ENCODE measurements around the gene PACSIN2.

PACSIN2 gene

GRCh38 chr22:42883121-42883520 lies 131.8 kb downstream of the PACSIN2 start:
- no peak for DNase-seq (ENCODE audit: low read depth)
- TF ChIP-seq CTCF (IDR thresholded peaks at IDR 0.05; ENCODE audit: control insufficient read depth, insufficient read depth, low read depth, low read length, missing control alignments): no peak
- H3K4me3 ChIP-seq (ENCODE audit: control insufficient read depth, low read depth, low read length): no peak overlapping the region

DNA sequence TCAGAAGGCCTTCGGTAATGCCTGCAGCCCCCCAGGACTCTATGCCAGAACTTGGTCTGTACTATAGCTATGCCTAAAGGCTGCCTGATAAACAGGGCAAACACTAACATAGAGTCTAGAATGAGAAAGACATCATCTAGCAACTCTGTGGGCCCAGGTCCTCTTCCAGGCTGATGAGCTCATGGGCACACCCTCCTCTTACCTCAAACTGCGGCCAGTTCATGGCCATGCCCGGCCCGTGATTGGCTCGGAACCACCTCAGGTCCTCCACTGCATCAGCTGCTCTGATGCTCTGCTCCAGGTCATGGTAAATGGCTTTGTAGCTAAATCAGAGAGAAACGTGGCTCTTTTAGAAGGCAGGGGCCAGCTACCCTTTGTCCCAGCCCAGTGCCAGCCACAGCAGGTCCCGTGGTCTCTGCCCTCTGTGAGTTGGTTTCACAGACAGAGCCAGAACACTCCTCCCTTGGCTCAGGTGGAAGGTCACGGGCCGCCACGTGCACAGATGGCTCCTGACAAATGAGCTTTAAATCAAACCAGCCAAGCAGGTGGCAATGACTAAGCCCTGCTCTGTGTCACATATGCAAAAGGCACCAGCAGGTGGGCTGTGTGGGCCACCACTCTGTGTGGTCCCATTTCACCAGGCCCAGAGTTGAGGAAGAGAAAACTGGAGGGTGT lies 132.8 kb downstream of the PACSIN2 start:
- no peak for DNase-seq (ENCODE audit: low read depth)
- no peak for TF ChIP-seq CTCF (IDR thresholded peaks at IDR 0.05; ENCODE audit: control insufficient read depth, insufficient read depth, low read depth, low read length, missing control alignments)
- no peak overlapping the region for H3K4me3 ChIP-seq (ENCODE audit: control insufficient read depth, low read depth, low read length)

DNA sequence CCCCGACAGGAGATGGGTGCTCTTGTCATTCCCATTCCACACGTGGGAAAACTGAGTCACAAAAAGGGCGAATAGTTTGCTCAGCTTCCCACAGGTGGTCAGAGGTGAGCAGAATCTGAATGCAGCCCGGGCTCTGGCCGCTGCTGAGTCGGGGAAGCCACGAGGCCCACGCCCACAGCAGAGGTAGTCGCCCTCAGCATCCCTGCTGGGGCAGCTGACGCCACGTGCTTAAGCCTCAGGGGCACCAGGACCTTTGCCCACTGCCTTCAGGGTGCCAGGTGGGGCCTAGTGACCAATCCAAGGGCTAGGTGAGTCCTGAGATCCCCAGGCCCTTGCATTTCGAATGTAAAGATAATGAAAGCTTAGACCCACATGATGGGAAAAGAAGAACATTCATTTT lies 133.7 kb downstream of the PACSIN2 start:
- TF ChIP-seq CTCF (IDR thresholded peaks at IDR 0.05; ENCODE audit: control insufficient read depth, insufficient read depth, low read depth, low read length, missing control alignments): no peak
- no peak for DNase-seq (ENCODE audit: low read depth)
- no peak overlapping the region for H3K4me3 ChIP-seq (ENCODE audit: control insufficient read depth, low read depth, low read length)

GRCh38 chr22:42880815-42881214 lies 134.1 kb downstream of the PACSIN2 start:
- no peak overlapping the region for H3K4me3 ChIP-seq (ENCODE audit: control insufficient read depth, low read depth, low read length)
- no peak for TF ChIP-seq CTCF (IDR thresholded peaks at IDR 0.05; ENCODE audit: control insufficient read depth, insufficient read depth, low read depth, low read length, missing control alignments)
- DNase-seq (ENCODE audit: low read depth): no peak

- no peak for DNase-seq (ENCODE audit: low read depth)
- no peak for TF ChIP-seq CTCF (IDR thresholded peaks at IDR 0.05; ENCODE audit: control insufficient read depth, insufficient read depth, low read depth, low read length, missing control alignments)
These were observed 135.5 kb downstream of the PACSIN2 start for GRCh38 chr22:42879371-42880021.

DNA sequence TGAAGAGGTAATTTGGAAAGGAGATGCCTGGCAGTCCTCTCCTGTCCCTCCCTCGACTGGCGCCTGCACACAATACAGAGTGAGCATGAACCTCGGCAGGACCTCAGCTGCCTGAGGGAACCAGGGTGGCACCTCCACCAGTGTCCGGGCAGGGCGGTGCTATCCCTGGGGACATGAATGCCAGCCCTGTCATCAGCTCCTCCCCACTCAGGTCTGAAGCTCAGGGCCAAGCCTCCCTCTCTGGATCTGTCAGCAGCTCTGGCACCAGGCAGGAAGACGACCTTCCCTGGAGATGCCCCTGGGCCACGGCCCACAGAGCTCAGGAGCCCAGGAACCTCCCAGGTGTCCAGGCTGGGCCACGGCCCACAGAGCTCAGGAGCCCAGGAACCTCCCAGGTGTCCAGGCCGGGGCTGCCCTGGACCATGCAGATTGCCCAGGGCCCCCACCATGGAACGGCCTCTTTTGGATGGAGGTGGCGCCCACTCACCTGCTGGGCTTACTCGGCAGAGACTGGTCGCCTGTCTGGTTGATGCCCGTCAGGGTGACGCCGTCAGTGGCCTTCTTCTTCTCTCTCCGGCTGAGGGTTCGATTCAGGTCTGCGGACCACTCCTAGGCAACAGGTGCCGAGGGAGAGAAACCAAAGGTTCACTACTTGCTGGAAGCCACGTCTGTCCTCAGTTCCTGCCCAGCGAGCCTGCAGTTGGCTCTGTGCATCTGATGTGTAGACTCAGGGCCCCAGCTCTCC lies 136.2 kb downstream of the PACSIN2 start:
- DNase-seq (ENCODE audit: low read depth): no peak
- TF ChIP-seq CTCF (IDR thresholded peaks at IDR 0.05; ENCODE audit: control insufficient read depth, insufficient read depth, low read depth, low read length, missing control alignments): no peak
- no peak overlapping the region for H3K4me3 ChIP-seq (ENCODE audit: control insufficient read depth, low read depth, low read length)

More at GRCh38 chr22:42879371-42880021, 135.5 kb downstream of the PACSIN2 start:
- no peak overlapping the region for H3K4me3 ChIP-seq (ENCODE audit: control insufficient read depth, low read depth, low read length)
